Activated naive CD8-positive, alpha-beta T cell treated with anti-CD3 and anti-CD28 coated beads for 36 hours (primary cell): ENCODE results near the gene PLAC9. TPM values are rescaled to one million over a fixed set of nuclear protein-coding genes. Genes with fewer than 3 reads are reported as not detected.
"Not testable (repeated sequence)": the region's sequence is repeated elsewhere in the genome, so short reads cannot be mapped to it uniquely, and the experiment has no call there.

Experiments used
- DNase-seq: peaks from one replicate; pipeline ENCODE4 v3.0.0; 2021
- H3K27ac Mint-ChIP-seq: one replicate; pipeline ENCODE4 v1.8.0; 2022; ENCODE audit warnings: mild to moderate bottlenecking, moderate library complexity, mixed read lengths
- H3K27me3 Mint-ChIP-seq: one replicate; pipeline ENCODE4 v1.8.0; 2022; ENCODE audit warnings: mild to moderate bottlenecking, mixed read lengths
- H3K36me3 Mint-ChIP-seq: one replicate; pipeline ENCODE4 v1.8.0; 2021; ENCODE audit warnings: mild to moderate bottlenecking, mixed read lengths
- H3K4me1 Mint-ChIP-seq: one replicate; pipeline ENCODE4 v1.8.0; 2021; ENCODE audit warnings: mixed read lengths
- H3K4me3 Mint-ChIP-seq: one replicate; pipeline ENCODE4 v1.8.0; 2022; ENCODE audit warnings: mild to moderate bottlenecking, moderate library complexity, mixed read lengths
- H3K9me3 Mint-ChIP-seq: one replicate; pipeline ENCODE4 v1.8.0; 2022; ENCODE audit warnings: mixed read lengths
- total RNA-seq, 2 experiments: library from RNA; stranded (reverse); gene quantifications; one replicate each; pipeline ENCODE4 v1.2.3, GENCODE V29; 2021

Gene PLAC9
- total RNA-seq, 2 experiments from 2014 or later, result not detected

- DNase-seq, result no peak
- peaks cover 3% of the 10 kb centered on the region for H3K4me1 Mint-ChIP-seq
- no peak overlapping the region for H3K4me3 Mint-ChIP-seq
- H3K27ac Mint-ChIP-seq, result no peak overlapping the region
- H3K27me3 Mint-ChIP-seq, result peaks cover 40% of the 10 kb centered on the region
- H3K36me3 Mint-ChIP-seq, result no peaks in the 10 kb centered on the region
- no peaks in the 10 kb centered on the region for H3K9me3 Mint-ChIP-seq
These were observed 1.0 kb upstream of the PLAC9 start for GRCh38 chr10:80131499-80131901.

- Mint-ChIP-seq H3K4me1 (peaks cover 3% of the 10 kb centered on the region), H3K4me3 (peak overlapping the region; percentile 26), H3K36me3 (no peaks in the 10 kb centered on the region), H3K27me3 (peaks cover 40% of the 10 kb centered on the region), H3K9me3 (no peaks in the 10 kb centered on the region), H3K27ac (no peak overlapping the region)
- DNase-seq, result no peak
These were observed 676 bp downstream of the PLAC9 start for GRCh38 chr10:80133206-80133605.

- H3K27me3 Mint-ChIP-seq, result peaks cover 40% of the 10 kb centered on the region
- H3K27ac Mint-ChIP-seq, H3K4me1 Mint-ChIP-seq: not testable (repeated sequence)
These were observed 1.2 kb downstream of the PLAC9 start for GRCh38 chr10:80133687-80134086.

GRCh38 chr10:80136134-80136571 is 3.6 kb downstream of the PLAC9 start:
- Mint-ChIP-seq H3K9me3 (no peaks in the 10 kb centered on the region), H3K4me3 (no peak overlapping the region), H3K4me1 (peaks cover 3% of the 10 kb centered on the region), H3K36me3 (no peaks in the 10 kb centered on the region), H3K27me3 (peaks cover 34% of the 10 kb centered on the region), H3K27ac (no peak overlapping the region)
- no peak for DNase-seq

More at GRCh38 chr10:80133687-80134086, 1.2 kb downstream of the PLAC9 start:
- H3K9me3 Mint-ChIP-seq, H3K4me3 Mint-ChIP-seq, DNase-seq, H3K36me3 Mint-ChIP-seq: not testable (repeated sequence)

DNA sequence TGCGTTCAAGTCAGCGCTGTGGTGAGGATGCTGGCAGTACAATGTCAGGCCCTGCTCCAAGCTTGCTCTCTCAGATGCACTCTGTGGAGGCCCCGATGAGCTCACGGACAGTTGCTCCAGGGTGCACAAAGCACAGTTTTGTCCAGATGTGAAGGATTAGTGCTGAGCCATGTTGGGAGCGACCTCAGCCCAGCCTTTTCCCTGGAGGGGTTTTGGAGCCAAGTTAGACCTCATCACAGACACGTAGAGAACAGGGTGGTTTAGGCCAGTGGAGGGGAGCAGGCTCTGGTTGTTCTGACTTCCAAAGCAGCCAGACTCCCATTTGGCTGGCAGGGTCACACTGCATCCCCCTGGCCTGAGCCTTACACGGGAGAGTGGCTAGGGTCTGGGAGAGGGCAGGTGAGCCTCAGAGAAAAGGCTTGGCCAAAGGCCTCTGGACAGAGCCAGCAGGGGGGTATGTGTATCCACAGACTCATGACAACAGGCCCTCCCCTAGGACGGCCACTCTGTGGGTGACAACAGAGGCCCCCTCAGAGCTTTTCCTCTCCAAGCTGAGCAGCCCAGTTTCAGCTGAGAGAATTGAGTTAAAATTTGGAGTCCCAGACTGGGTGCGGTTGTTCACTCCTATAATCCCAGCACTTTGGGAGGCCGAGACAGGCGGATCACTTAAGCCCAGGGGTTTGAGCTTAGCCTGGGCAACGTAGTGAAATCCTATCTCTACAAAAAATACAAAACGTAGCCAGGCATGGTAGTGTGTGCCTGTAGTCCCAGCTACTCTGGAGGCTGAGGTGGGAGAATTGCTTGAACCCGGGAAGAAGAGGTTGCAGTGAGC is 4.7 kb downstream of the PLAC9 start:
- H3K4me1 Mint-ChIP-seq, result peaks cover 3% of the 10 kb centered on the region
- H3K27ac Mint-ChIP-seq, result peak overlapping the region; percentile 23
- H3K27me3 Mint-ChIP-seq, result peaks cover 24% of the 10 kb centered on the region
- H3K9me3 Mint-ChIP-seq, result no peaks in the 10 kb centered on the region
- H3K36me3 Mint-ChIP-seq, result no peaks in the 10 kb centered on the region
- H3K4me3 Mint-ChIP-seq, result no peak overlapping the region
- no peak for DNase-seq

GRCh38 chr10:80137920-80138319 is 5.4 kb downstream of the PLAC9 start:
- Mint-ChIP-seq H3K36me3 (no peaks in the 10 kb centered on the region), H3K27me3 (peaks cover 21% of the 10 kb centered on the region), H3K4me3 (no peak overlapping the region), H3K27ac (no peak overlapping the region), H3K9me3 (no peaks in the 10 kb centered on the region), H3K4me1 (peaks cover 1% of the 10 kb centered on the region)
- no peak for DNase-seq

DNA sequence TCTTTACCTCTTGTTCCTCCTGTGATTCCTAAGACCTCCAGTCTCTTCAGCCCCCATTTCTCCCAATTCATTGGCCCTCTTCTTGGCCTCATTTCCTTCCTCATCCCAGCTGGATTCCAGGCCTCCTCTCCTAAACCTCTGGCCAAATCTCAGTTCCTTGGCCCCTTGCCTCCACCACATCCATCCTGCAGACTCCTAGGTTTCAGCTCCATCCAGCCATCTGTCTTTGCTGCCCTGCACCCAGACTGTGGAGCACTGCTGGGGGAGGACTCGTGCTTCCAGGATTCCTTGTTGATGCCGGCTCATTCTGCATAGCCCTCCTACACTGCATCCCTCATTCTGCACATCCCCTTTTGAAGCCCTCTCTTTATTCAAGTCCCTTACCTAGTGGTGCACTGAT is 6.7 kb downstream of the PLAC9 start:
- Mint-ChIP-seq H3K36me3 (no peaks in the 10 kb centered on the region), H3K4me3 (no peak overlapping the region), H3K4me1 (peaks cover 6% of the 10 kb centered on the region), H3K27ac (no peak overlapping the region), H3K9me3 (no peaks in the 10 kb centered on the region), H3K27me3 (peaks cover 8% of the 10 kb centered on the region)
- DNase-seq, result no peak

GRCh38 chr10:80140251-80140650 is 7.7 kb downstream of the PLAC9 start:
- Mint-ChIP-seq H3K4me3 (no peak overlapping the region), H3K9me3 (no peaks in the 10 kb centered on the region), H3K36me3 (no peaks in the 10 kb centered on the region), H3K4me1 (peaks cover 12% of the 10 kb centered on the region), H3K27ac (no peak overlapping the region), H3K27me3 (peaks cover 4% of the 10 kb centered on the region)
- no peak for DNase-seq

DNA sequence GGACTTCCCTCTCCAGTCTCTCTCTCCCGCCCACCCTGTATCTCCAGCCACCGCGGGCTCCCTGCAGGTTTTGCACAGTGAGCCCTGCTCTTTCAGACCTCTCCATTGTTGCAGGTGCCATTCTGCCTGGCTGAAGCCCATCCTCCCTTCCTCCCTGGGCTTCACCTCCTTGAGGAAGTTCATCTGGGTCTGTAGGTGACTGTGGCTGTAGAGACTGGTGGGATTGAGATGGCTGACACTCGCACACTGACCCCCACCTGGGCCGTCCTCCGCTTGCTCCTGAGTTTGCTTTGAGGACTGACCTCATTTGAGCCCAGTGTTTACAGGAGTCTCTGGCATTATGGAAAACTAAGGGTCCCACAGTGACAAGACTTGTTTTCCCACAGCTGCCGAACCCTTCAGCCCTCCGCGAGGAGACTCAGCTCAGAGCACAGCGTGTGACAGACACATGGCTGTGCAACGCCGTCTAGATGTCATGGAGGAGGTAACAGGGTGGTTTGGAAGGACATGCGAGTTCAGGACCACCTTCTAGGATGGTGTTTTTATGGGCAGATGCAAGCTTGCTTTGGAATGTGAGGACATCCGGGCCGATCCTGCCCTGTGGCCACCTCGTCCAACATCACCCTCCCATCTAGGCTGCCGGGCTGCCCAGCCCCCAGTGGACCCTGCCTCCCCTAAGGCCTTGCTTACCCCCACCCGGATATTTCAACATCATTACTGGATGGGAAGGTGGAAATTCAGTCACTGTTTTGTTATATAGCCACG is 9.3 kb downstream of the PLAC9 start:
- Mint-ChIP-seq H3K9me3 (no peaks in the 10 kb centered on the region), H3K27me3 (peaks cover 4% of the 10 kb centered on the region), H3K4me3 (no peak overlapping the region), H3K4me1 (peaks cover 17% of the 10 kb centered on the region), H3K36me3 (no peaks in the 10 kb centered on the region), H3K27ac (no peak overlapping the region)
- no peak for DNase-seq

- peak; percentile 26 for DNase-seq
- H3K4me3 Mint-ChIP-seq, result peak overlapping the region; percentile 61
- H3K27me3 Mint-ChIP-seq, result peaks cover 2% of the 10 kb centered on the region
- H3K9me3 Mint-ChIP-seq, result peaks cover 4% of the 10 kb centered on the region
- H3K36me3 Mint-ChIP-seq, result peaks cover 15% of the 10 kb centered on the region
- peaks cover 17% of the 10 kb centered on the region for H3K4me1 Mint-ChIP-seq
- peak overlapping the region; percentile 58 for H3K27ac Mint-ChIP-seq
These were observed 11.7 kb downstream of the PLAC9 start for GRCh38 chr10:80144067-80144695.

DNA sequence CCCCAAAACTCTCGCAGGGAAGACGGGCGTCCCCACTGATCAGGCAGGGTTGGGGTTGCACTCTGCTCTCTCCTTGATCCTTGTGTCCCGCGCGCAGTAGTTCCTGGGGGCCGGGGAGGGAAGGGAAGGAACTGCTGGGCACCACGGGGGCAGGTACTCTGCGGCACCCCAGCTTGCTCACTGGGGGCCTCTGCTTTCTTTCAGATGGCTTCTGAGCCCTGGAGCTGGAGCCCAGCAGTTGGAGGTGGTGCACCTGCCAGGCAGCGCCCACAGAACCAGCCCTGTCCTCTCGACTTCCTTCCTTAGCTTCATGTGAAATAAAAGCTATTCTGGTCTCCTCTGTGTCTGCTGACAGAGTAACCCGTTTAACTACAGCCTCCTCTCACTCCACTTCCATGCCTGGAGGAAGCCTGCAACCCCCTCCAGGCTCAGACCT is 12.2 kb downstream of the PLAC9 start:
- peaks cover 20% of the 10 kb centered on the region for H3K36me3 Mint-ChIP-seq
- H3K4me3 Mint-ChIP-seq, result peak overlapping the region; percentile 61
- peak; percentile 14 for DNase-seq
- H3K27ac Mint-ChIP-seq, result peak overlapping the region; percentile 58
- H3K4me1 Mint-ChIP-seq, result peaks cover 17% of the 10 kb centered on the region
- peaks cover 9% of the 10 kb centered on the region for H3K9me3 Mint-ChIP-seq
- no peaks in the 10 kb centered on the region for H3K27me3 Mint-ChIP-seq

DNA sequence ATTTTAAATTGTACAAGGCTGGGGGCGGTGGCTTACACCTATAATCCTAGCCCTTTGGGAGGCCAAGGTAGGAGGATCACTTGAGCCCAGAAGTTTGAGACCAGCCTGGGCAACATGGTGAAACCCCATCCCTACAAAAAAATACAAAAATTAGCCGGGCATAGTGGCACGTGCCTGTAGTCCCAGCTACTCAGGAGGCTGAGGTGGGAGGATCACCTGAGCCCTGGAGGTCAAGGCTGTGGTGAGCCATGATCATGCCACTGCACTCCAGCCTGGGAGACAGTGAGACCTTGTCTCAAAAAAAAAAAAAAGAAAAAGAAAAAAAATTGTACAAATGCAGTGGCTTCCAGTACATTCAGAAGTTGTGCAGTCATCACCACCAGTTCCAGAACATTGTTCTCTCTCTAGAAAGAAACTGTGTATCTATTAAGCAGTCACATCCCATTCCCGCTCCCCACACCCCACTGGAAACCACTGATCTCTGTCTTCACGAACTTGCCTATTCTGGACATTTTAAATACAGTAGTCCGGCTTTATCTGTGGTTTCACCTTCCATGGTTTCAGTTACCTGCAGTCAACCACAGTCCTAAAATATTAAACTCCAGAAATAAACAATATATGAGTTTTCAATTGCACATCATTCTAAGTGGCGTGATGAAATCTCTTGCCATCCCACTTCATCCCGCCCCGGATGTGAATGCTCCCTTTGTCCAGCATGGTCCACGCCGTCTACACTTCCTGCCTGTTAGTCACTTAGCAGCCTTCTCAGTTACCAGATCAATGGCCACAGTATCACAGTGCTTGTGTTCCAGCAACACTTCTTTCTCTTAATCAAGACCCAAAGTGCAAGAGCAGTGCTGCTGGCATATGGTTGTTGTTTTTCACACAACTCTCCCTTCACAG is 13.1 kb downstream of the PLAC9 start:
- H3K4me3 Mint-ChIP-seq, DNase-seq, H3K27ac Mint-ChIP-seq, H3K27me3 Mint-ChIP-seq: not testable (repeated sequence)
- peaks cover 17% of the 10 kb centered on the region for H3K4me1 Mint-ChIP-seq
- peaks cover 14% of the 10 kb centered on the region for H3K9me3 Mint-ChIP-seq
- peaks cover 30% of the 10 kb centered on the region for H3K36me3 Mint-ChIP-seq

- Mint-ChIP-seq H3K9me3 (peaks cover 14% of the 10 kb centered on the region), H3K36me3 (peaks cover 42% of the 10 kb centered on the region), H3K27me3 (no peaks in the 10 kb centered on the region), H3K4me1 (peaks cover 20% of the 10 kb centered on the region), H3K4me3 (no peak overlapping the region), H3K27ac (no peak overlapping the region)
- DNase-seq, result no peak
These were observed 14.4 kb downstream of the PLAC9 start for GRCh38 chr10:80146918-80147317.

DNA sequence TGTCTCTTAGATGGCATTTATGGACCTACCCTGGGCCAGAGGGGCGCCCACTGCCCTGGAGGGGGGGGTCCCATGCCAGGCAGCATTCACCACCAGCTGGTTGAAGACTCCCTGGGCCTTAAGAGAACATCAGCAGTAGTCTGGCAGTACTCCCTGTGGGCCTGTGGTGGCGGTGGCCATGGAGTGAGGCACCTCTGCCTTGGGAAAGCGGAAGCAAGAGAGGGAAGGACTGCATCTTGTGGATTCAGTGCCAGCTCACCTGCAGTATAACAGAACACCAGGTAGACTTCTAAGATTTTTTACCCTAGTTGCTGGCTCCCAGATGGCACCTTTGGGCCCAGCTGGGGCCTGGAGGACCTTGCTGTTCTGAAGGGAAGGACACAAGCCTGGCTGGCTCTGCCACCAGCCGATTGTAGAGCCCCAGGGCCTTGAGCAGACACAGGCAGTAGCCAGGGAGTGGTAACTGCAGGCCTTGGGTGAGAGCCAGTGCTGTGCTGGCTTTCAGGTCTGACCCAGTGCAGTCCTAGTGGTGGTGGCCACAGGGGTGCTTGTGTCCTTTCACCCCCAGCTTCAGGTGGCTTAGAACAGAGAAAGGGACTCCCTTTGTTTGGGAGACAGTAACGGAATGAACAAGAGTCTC is 15.8 kb downstream of the PLAC9 start:
- DNase-seq, result no peak
- Mint-ChIP-seq H3K27ac (no peak overlapping the region), H3K9me3 (peaks cover 14% of the 10 kb centered on the region), H3K27me3 (no peaks in the 10 kb centered on the region), H3K36me3 (peaks cover 51% of the 10 kb centered on the region), H3K4me3 (no peak overlapping the region), H3K4me1 (peaks cover 20% of the 10 kb centered on the region)
